SK-N-MC (cell line): ENCODE data around the gene RBBP8NL.

ENCODE experiments used
- EZH2 ChIP-seq: fragments of 200-600 bp; sonication (generic); IDR thresholded peaks from one replicate; pipeline ENCODE4 v1.6.1; 2017; ENCODE audit warnings: antibody characterized with exemption
- FOXP2 ChIP-seq: optimal IDR thresholded peaks from 2 replicates; pipeline ENCODE3; 2011; ENCODE audit warnings: mild to moderate bottlenecking, moderate library complexity; ENCODE audit not compliant: insufficient read depth; ENCODE audit errors: extremely low read length, control extremely low read depth
- POLR2AphosphoS5 ChIP-seq: IDR thresholded peaks from 2 replicates; pipeline ENCODE4 v1.6.1; 2012; ENCODE audit warnings: mild to moderate bottlenecking, low read depth, low read length, borderline replicate concordance

GRCh38 chr20:62469352-62469751 lies 42.0 kb upstream of the RBBP8NL start:
- TF ChIP-seq POLR2AphosphoS5 (no peak), FOXP2 (no peak), EZH2 (no peak)
